Fibroblast of the conjunctiva (primary cell): ENCODE results near the gene TOR4A.

Source experiments
- DNase-seq: peaks from one replicate; pipeline ENCODE4 v3.0.0-alpha.2; 2010; ENCODE audit warnings: low read depth

TOR4A gene

DNA sequence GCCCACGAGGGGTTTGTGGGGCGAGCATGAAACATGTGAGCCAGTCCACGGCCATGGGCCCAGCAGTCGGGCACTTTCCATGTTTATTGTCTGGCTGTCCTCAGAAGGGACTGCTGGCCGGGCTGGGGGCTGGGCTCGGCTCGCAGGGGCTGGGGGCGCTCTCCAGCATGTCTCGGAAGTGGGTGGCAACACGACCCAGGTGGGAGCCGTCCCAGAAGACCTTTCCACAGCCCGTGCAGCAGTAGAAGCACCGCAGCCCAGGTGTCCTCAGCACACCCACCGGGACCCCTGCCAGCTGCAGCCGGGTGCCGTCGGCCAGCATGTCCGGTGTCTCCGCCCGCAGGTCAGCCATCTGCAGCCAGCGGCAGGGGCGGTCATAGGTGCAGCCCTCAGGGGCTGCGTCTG is 29.3 kb downstream of the TOR4A start:
- DNase-seq: no peak

GRCh38 chr9:137307255-137308056 is 29.9 kb downstream of the TOR4A start:
- no peak for DNase-seq

DNA sequence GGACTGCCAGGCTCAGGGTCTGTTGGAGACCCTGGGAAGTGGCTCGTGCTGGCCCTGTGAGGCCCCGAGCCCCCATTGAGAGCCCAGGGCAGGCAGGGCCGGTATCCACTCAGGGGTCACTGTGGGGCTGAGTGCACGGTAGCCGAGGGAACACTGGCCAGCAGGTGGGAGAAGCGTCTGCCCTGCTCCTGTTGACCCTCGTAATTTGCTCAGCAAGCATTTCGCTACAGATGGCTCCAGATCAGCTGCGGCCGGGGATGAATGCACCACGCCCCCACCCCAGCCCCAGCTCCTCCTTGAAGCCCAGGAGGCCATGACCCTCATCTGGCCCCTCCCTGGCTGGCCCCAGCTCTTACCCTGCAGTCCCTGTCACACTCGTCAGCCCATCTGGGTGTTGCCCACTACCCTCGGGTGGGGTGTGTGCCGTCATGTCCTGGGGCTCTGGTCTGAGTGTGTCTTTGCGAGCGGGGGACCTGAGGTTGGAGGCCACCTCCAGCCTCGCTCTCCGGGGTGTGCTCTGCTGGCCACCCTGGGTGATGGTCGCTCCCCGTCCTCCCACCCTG is 30.6 kb downstream of the TOR4A start:
- no peak for DNase-seq

DNA sequence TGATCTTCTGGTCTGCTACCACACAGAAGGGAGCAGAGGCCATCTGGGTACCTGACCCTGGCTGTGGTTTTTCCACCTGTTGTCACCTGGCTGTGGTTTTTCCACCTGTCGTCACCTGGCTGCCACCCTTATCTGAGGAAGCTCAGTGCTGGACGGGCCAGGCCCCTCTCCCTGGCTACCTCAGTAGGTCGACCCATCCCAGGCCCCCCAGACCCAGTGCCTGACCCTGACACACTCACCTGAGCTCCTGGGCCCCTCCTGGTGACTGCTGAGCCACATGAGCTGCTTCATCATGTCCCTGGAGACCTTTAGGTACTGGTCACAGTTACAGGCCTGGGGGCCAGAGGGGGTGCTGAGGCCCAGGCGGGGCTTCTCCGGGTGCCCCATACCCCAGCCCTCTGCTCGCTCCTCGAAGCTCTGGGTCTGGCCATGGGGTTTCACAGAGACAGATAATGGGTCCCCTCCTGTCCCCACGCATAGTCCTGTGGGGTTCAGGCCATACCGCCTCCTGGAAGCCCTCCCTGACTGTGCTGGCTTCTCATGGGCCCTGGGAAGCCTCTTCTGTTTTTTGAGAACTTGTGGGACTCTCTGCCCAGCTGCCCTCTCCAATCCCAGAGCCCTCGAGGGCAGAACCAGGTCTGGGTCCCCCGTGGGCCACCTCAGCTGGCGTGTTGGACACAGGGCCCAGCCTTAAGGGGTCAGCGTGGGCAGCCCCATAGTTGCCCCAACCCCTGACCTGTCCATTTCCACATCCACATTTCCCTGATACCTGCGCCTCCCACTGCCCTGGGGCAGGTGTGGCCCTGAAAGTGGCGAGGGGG is 32.1 kb downstream of the TOR4A start:
- no peak for DNase-seq

DNA sequence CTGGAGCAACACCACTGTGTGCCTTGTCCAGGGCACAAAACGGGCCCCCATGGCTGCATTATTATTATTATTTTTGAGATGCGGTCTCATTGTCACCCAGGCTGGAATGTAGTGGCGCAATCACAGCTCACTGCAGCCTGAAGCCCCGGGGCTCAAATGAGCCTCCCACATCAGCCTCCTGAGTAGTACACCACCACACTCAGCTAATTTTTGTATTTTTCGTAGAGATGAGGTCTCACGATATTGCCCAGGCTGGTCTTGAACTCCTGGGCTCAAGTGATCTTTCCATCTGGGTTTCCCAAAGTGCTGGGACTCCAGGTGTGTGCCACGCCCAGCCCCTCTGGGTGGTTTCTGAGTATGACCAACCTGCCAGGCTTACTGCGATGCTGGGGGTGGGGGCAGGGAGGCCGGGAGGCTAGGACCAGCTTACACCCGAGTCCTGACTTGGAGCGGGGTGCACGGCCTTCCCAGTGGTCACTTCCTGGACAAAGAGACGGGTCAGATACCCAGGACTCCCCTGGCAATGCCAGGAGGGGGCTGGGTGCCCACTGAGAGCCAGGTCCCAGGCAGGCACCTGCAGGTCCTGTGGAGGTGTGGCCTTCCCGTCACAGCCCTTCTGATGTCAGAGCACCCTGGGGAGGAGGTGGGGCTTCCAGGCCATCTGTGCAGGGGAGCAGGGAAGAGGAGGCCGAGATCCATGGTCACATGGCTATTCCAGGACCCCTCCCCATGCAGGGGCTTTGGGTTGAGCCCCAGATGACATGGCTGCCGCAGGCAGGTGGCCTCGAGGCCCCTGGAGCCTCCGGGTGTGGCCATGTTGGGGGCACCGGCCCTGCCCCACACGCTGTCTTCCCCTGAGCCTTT is 32.9 kb downstream of the TOR4A start:
- no peak for DNase-seq

DNA sequence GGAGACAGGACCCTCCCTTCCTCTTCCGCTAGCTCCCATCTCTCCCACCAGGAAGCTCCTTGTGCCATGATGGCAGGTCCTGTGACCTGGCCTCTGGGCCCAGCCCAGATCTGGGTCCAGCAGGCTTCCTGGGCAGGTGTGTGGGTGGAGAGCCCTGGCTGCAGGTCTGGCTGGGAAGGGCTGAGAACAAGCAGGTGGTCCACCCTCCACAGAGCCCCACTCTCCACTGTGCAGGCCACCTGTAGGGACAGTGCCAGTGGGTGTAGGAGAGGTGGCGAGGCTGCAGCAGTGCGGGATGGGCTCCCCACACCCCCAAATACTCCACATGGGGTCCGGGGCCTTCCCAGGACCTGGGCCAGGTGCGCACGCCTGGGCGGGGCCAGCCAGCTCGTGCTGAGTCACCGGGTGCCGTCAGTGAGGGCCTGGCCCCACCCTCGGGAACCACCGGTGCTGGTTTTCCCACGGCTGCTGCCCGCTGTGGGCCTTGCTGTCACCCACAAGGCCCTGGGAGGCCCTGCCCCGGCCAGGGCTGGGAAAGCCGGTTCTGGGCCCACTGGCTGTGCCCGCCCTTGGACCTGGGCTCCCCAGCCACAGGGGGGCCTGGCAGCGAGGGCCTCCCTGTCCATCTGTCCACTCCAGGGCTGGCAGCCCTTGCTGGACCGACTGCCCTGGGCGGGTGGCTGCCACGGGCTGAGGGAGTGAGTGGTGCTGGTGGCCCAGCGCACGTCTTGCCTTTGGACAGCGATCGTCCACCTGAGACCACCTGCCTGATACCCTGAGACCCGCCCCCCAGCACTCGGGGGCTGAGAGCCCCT is 33.9 kb downstream of the TOR4A start:
- DNase-seq: no peak

- DNase-seq: no peak
These were observed 34.7 kb downstream of the TOR4A start for GRCh38 chr9:137311986-137312851.

DNA sequence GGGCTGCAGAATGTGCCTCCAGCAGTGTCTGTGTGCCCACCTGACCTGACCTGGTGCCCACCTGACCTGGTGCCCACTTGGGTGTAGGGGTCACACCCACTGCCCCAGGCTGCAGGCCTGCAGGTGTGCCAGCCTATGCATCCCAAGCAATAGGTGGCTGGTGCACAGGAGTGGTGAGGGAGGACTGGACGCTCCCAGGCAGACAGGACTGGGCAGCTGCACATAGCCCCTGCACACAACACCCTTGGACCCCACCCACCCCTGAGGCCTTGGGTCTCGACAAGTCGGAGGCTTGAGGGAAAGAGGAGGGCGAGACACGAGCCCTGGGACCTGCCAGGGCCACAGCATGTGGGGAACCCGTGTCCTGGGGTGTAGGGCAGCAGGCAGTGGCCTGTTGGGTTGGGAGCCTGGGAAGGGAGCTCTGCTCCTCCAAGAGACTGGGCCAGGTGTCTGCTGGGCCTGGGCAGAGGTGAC is 35.4 kb downstream of the TOR4A start:
- no peak for DNase-seq

GRCh38 chr9:137313326-137313936 is 35.9 kb downstream of the TOR4A start:
- no peak for DNase-seq

GRCh38 chr9:137313956-137314560 is 36.5 kb downstream of the TOR4A start:
- DNase-seq: no peak

DNA sequence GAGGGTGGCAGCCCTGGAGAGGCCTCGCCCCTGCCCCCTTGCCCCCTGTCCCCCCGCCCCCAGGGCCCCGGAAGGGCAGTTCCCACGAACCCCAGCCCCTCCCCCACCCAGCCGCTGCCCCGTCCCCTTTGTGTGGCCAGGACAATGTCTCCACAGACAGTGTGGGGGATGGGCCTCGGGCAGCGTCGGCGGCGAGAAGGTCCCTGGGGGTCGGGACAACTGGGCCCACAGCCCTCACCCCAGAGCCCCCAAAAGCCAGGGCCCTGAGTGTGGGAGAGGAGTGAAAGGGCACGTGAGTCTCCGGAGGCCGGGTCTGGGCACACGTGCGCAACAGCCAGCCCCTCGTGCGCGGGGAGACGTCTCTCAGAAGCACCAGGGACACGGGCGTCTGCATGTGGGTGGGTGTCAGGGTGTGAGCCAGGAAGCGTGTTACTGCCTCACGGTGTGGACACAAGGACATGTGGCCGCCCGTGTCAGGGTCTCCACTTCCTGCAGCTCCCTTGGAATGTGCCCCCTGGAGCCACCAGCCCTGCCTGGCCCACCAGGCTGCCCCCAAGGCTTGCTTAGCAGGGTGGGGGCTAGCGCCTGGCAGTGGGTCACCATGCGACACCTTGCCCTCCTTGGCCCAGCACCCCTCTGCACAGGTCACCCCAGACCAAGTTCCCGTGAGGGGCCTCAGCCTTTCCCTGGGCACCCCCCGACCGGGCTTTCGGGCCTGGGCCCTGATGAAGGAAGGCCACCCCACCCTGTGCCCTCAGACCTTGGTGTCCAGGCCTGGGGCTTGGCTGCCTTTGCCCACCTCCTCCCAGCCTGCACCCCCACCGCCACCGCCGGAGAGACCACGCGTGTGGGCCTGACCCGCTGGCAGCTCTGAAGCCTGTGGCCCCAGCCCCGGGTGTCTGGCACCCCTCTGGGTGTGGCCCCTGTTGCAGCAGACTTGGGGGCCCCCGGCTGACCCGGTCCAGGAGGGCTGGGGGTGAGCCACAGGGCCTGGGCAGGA is 37.3 kb downstream of the TOR4A start:
- no peak for DNase-seq

DNA sequence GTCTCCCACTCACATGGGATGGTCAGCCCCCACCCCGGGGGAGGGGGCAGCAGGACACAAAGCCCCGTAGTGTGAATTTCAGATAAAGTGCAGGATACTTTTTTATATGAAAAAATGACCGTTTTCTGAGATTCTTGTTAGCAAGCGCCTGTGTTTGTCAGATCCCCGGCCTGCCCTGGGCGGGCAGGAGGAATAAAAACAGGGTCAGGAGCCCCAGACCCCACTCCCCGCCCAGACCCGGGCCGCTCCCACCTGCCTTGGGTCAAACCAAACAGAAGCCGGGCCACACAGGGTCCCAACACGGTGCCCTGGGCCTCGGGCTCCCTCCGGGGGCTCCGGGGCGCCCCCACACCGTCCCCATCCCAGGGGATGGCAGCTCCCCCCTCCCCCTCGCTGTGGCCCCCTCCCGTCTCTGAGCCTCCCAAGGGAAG is 38.1 kb downstream of the TOR4A start:
- DNase-seq: no peak

- no peak for DNase-seq
These were observed 38.8 kb downstream of the TOR4A start for GRCh38 chr9:137316012-137316981.

- DNase-seq: no peak
These were observed 39.6 kb downstream of the TOR4A start for GRCh38 chr9:137317021-137317717.

GRCh38 chr9:137317718-137318511 is 40.4 kb downstream of the TOR4A start:
- DNase-seq: no peak
